GM23338 (cell line): ENCODE measurements around the gene PPIF. TPM values are rescaled to one million over a fixed set of nuclear protein-coding genes. Genes with fewer than 3 reads are reported as not detected.

Experiments
- ATAC-seq: fragments of 200-7000 bp; cut with Tn5 transposase; 3 replicates; pipeline ENCODE4 v1.9.1; 2020
- DNase-seq: peaks from one replicate; pipeline ENCODE4 v3.0.0-alpha.2; 2015; ENCODE audit warnings: low spot score
- H2AFZ ChIP-seq: fragments of 200-600 bp; sonication (generic); 2 replicates; pipeline ENCODE4 v1.8.0; 2016; ENCODE audit warnings: antibody characterized with exemption, mild to moderate bottlenecking, moderate library complexity
- H3F3A ChIP-seq: fragments of 200-600 bp; sonication (generic); replicated peaks from 2 replicates; pipeline ENCODE4 v1.8.0; 2017; ENCODE audit warnings: antibody characterized with exemption, mixed run types, low read depth
- H3K27ac ChIP-seq: fragments of 200-600 bp; sonication (generic); 2 replicates; pipeline ENCODE4 v1.6.1; 2016; ENCODE audit warnings: low read depth
- H3K27me3 ChIP-seq: fragments of 200-600 bp; sonication (generic); 2 replicates; pipeline ENCODE4 v1.8.0; 2016; ENCODE audit warnings: mild to moderate bottlenecking, mixed run types, moderate library complexity; ENCODE audit not compliant: insufficient read depth
- H3K36me3 ChIP-seq: fragments of 200-600 bp; sonication (generic); 2 replicates; pipeline ENCODE4 v1.8.0; 2016; ENCODE audit warnings: mild to moderate bottlenecking; ENCODE audit not compliant: insufficient read depth
- H3K4me1 ChIP-seq: fragments of 200-600 bp; sonication (generic); 2 replicates; pipeline ENCODE4 v1.8.0; 2016; ENCODE audit warnings: mild to moderate bottlenecking, moderate library complexity; ENCODE audit not compliant: insufficient read depth
- H3K4me2 ChIP-seq: fragments of 200-600 bp; sonication (generic); 2 replicates; pipeline ENCODE4 v1.7.1; 2017; ENCODE audit warnings: mixed run types
- H3K4me3 ChIP-seq: fragments of 200-600 bp; sonication (generic); 2 replicates; pipeline ENCODE4 v1.6.1; 2016; ENCODE audit warnings: mixed run types
- H3K79me2 ChIP-seq: fragments of 200-600 bp; sonication (generic); replicated peaks from 2 replicates; pipeline ENCODE4 v1.8.0; 2017; ENCODE audit warnings: mild to moderate bottlenecking; ENCODE audit not compliant: insufficient read depth
- H3K9me2 ChIP-seq: fragments of 200-600 bp; sonication (generic); 2 replicates; pipeline ENCODE4 v1.8.0; 2017; ENCODE audit not compliant: insufficient read depth
- H4K20me1 ChIP-seq: fragments of 200-600 bp; sonication (generic); replicated peaks from 2 replicates; pipeline ENCODE4 v1.8.0; 2017; ENCODE audit warnings: mild to moderate bottlenecking; ENCODE audit not compliant: insufficient read depth
- H3K27ac Mint-ChIP-seq: 2 replicates; pipeline ENCODE4 v1.8.0; 2020; ENCODE audit warnings: inconsistent platforms, mild to moderate bottlenecking, moderate library complexity, mixed read lengths
- H3K27me3 Mint-ChIP-seq: 3 replicates; pipeline ENCODE4 v1.8.0; 2022; ENCODE audit warnings: low read depth, mild to moderate bottlenecking, moderate library complexity, mixed read lengths, inconsistent platforms; ENCODE audit not compliant: insufficient read depth, poor library complexity
- H3K36me3 Mint-ChIP-seq: 3 replicates; pipeline ENCODE4 v1.8.0; 2021; ENCODE audit warnings: low read depth, mild to moderate bottlenecking, inconsistent platforms, moderate library complexity, mixed read lengths
- H3K4me1 Mint-ChIP-seq: 3 replicates; pipeline ENCODE4 v1.8.0; 2020; ENCODE audit warnings: mild to moderate bottlenecking, inconsistent platforms, mixed read lengths
- H3K4me3 Mint-ChIP-seq: 3 replicates; pipeline ENCODE4 v1.8.0; 2021; ENCODE audit warnings: moderate library complexity, mild to moderate bottlenecking, inconsistent platforms, mixed read lengths
- H3K9me3 Mint-ChIP-seq: 3 replicates; pipeline ENCODE4 v1.8.0; 2020; ENCODE audit warnings: moderate library complexity, mild to moderate bottlenecking, inconsistent platforms, mixed read lengths
- CREB1 ChIP-seq: fragments of 250-450 bp; sonication (Bioruptor Pico); IDR thresholded peaks from 2 replicates; pipeline ENCODE4 v1.5.0; 2020; ENCODE audit warnings: low read depth, mild to moderate bottlenecking, moderate library complexity
- CTCF ChIP-seq, 2 experiments: fragments of 200-600 bp in 1 of 2; sonication (generic) in 1 of 2; conservative IDR thresholded peaks; 2 replicates each; pipeline versions ENCODE4 v1.5.1 to v1.6.1; 2016 to 2017; ENCODE audit warnings: antibody characterized with exemption in 2 of 2, low read depth in 2 of 2, mild to moderate bottlenecking in 2 of 2, moderate library complexity in 1 of 2
- ETS1 ChIP-seq: IDR thresholded peaks from 2 replicates; pipeline ENCODE4 v1.6.1; 2016; ENCODE audit warnings: antibody characterized with exemption
- EZH2 ChIP-seq: fragments of 200-600 bp; sonication (generic); IDR thresholded peaks from one replicate; pipeline ENCODE4 v1.8.0; 2017; ENCODE audit warnings: antibody characterized with exemption, mild to moderate bottlenecking, low read depth; ENCODE audit not compliant: unreplicated experiment
- EZH2phosphoT487 ChIP-seq: fragments of 200-600 bp; sonication (generic); IDR thresholded peaks from one replicate; pipeline ENCODE4 v1.8.1; 2018; ENCODE audit warnings: antibody characterized with exemption; ENCODE audit not compliant: unreplicated experiment
- JUNB ChIP-seq: IDR thresholded peaks from one replicate; pipeline ENCODE4 v1.6.1; 2016; ENCODE audit warnings: antibody characterized with exemption; ENCODE audit not compliant: unreplicated experiment
- NANOG ChIP-seq: IDR thresholded peaks from 2 replicates; pipeline ENCODE4 v1.6.1; 2016; ENCODE audit warnings: antibody characterized with exemption, borderline replicate concordance
- STAT1 ChIP-seq: IDR thresholded peaks from one replicate; pipeline ENCODE4 v1.6.1; 2016; ENCODE audit warnings: antibody characterized with exemption; ENCODE audit not compliant: unreplicated experiment
- ZNF114 ChIP-seq: fragments of 250-450 bp; sonication (Bioruptor Pico); IDR thresholded peaks from 2 replicates; pipeline ENCODE4 v1.5.0; 2020; ENCODE audit warnings: mild to moderate bottlenecking, moderate library complexity
- ZNF462 ChIP-seq: fragments of 250-450 bp; sonication (Bioruptor Pico); IDR thresholded peaks from 2 replicates; pipeline ENCODE4 v1.5.0; 2020; ENCODE audit warnings: mild to moderate bottlenecking, moderate library complexity
- polyA plus RNA-seq: library from polyadenylated mRNA; unstranded; fragments of >200 nt; fragmentation: Nextera tagmentation; extraction: Ambion mirVana; gene quantifications from 2 replicates; pipeline ENCODE4 v1.2.1, GENCODE V29; 2016
- total RNA-seq: library from RNA; depleted of rRNA; stranded (reverse); fragments of >200 nt; shearing (Covaris generic); gene quantifications from 2 replicates; pipeline ENCODE4 v1.2.3, GENCODE V29; 2014

PPIF gene
- total and polyA plus RNA-seq, 2 experiments from 2014 or later = 32.1 to 43.6 TPM

GRCh38 chr10:79301754-79302530, 45.3 kb upstream of the PPIF start (continued):
- TF ChIP-seq EZH2 (no peak), STAT1 (no peak), ZNF114 (no peak), CTCF (conservative IDR thresholded peaks at IDR 0.05; ENCODE audit: low read depth in 2 of 2) (no peak)

- peaks cover 4% of the 10 kb centered on the region; the same call in 1 of the 2 replicates for H3K36me3 ChIP-seq
- TF ChIP-seq CREB1 = no peak
- TF ChIP-seq JUNB = no peak
- no peak for TF ChIP-seq EZH2
- TF ChIP-seq ZNF462 (CRISPR knock-in tag) = no peak
- no peak for TF ChIP-seq CTCF (conservative IDR thresholded peaks at IDR 0.05; ENCODE audit: low read depth in 2 of 2)
- TF ChIP-seq STAT1 = no peak
- TF ChIP-seq ETS1 = no peak
- no peak for TF ChIP-seq EZH2phosphoT487
- TF ChIP-seq NANOG = no peak
Measured at GRCh38 chr10:79303631-79304478, 43.4 kb upstream of the PPIF start.

More at GRCh38 chr10:79303631-79304478, 43.4 kb upstream of the PPIF start:
- Mint-ChIP-seq H3K4me3 (no peak overlapping the region), H3K27me3 (peaks cover 16% of the 10 kb centered on the region), H3K36me3 (peaks cover 43% of the 10 kb centered on the region), H3K27ac (no peak overlapping the region), H3K9me3 (no peaks in the 10 kb centered on the region), H3K4me1 (no peaks in the 10 kb centered on the region)
- Histone ChIP-seq H3K4me2 (no peak overlapping the region), H3K27ac (no peak overlapping the region), H3F3A (no peaks in the 10 kb centered on the region), H3K4me1 (no peaks in the 10 kb centered on the region), H3K27me3 (no peaks in the 10 kb centered on the region), H4K20me1 (no peaks in the 10 kb centered on the region), H3K9me2 (no peaks in the 10 kb centered on the region), H2AFZ (no peak overlapping the region), H3K79me2 (no peaks in the 10 kb centered on the region), H3K4me3 (no peak overlapping the region)
- ATAC-seq (no peak), DNase-seq (no peak)
